Panc1 (cell line): ENCODE data around the gene WDR77.

ENCODE experiments used
- POLR2AphosphoS5 ChIP-seq: IDR thresholded peaks from 2 replicates; pipeline ENCODE4 v1.6.1; 2012; ENCODE audit warnings: mild to moderate bottlenecking, low read depth, low read length, moderate library complexity
- SIN3A ChIP-seq: IDR thresholded peaks from 2 replicates; pipeline ENCODE4 v1.6.1; 2012; ENCODE audit warnings: low read depth, mild to moderate bottlenecking, low read length, moderate library complexity, borderline replicate concordance; ENCODE audit not compliant: insufficient read depth
- TCF7L2 ChIP-seq: IDR thresholded peaks from 2 replicates; pipeline ENCODE4 v1.6.1; 2011; ENCODE audit warnings: mild to moderate bottlenecking, low read depth, low read length, inconsistent platforms
- TF ChIP-seq, protein P1 (sequence below): fragments of 450-650 bp; IDR thresholded peaks from 2 replicates; pipeline ENCODE4 v1.5.1; 2017; ENCODE audit warnings: mild to moderate bottlenecking
- TF ChIP-seq, protein P2 (sequence below), 2 experiments: IDR thresholded peaks; 2 replicates each; pipeline ENCODE4 v1.6.1; 2011 to 2012; ENCODE audit warnings: low read depth in 2 of 2, control low read depth in 1 of 2, low read length in 1 of 2, mild to moderate bottlenecking in 1 of 2, moderate library complexity in 1 of 2; ENCODE audit not compliant: insufficient read depth in 1 of 2

DNA sequence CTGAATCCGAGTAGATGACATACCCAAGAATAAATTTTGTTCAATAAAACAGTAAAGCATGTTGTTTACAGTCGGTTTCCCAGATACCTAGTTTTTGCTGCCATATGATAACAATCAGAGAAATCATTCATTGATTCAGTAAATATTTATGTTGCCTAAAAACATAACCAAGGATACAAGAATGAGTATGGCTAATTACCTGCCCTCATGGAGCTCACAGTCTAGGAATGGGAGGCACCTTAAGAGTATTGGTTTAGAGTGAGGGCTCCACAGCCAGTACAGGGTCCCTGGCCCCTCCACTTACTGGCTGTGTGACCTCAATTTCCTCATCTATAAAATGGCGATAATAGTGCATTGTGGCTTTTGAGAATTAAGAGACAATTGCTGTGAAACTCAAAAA lies 1.1 kb upstream of the WDR77 start:
- TF ChIP-seq, protein P1, sequence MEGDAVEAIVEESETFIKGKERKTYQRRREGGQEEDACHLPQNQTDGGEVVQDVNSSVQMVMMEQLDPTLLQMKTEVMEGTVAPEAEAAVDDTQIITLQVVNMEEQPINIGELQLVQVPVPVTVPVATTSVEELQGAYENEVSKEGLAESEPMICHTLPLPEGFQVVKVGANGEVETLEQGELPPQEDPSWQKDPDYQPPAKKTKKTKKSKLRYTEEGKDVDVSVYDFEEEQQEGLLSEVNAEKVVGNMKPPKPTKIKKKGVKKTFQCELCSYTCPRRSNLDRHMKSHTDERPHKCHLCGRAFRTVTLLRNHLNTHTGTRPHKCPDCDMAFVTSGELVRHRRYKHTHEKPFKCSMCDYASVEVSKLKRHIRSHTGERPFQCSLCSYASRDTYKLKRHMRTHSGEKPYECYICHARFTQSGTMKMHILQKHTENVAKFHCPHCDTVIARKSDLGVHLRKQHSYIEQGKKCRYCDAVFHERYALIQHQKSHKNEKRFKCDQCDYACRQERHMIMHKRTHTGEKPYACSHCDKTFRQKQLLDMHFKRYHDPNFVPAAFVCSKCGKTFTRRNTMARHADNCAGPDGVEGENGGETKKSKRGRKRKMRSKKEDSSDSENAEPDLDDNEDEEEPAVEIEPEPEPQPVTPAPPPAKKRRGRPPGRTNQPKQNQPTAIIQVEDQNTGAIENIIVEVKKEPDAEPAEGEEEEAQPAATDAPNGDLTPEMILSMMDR: no peak
- TF ChIP-seq POLR2AphosphoS5 (no peak), TCF7L2 (no peak), SIN3A (no peak)
- TF ChIP-seq, protein P2, sequence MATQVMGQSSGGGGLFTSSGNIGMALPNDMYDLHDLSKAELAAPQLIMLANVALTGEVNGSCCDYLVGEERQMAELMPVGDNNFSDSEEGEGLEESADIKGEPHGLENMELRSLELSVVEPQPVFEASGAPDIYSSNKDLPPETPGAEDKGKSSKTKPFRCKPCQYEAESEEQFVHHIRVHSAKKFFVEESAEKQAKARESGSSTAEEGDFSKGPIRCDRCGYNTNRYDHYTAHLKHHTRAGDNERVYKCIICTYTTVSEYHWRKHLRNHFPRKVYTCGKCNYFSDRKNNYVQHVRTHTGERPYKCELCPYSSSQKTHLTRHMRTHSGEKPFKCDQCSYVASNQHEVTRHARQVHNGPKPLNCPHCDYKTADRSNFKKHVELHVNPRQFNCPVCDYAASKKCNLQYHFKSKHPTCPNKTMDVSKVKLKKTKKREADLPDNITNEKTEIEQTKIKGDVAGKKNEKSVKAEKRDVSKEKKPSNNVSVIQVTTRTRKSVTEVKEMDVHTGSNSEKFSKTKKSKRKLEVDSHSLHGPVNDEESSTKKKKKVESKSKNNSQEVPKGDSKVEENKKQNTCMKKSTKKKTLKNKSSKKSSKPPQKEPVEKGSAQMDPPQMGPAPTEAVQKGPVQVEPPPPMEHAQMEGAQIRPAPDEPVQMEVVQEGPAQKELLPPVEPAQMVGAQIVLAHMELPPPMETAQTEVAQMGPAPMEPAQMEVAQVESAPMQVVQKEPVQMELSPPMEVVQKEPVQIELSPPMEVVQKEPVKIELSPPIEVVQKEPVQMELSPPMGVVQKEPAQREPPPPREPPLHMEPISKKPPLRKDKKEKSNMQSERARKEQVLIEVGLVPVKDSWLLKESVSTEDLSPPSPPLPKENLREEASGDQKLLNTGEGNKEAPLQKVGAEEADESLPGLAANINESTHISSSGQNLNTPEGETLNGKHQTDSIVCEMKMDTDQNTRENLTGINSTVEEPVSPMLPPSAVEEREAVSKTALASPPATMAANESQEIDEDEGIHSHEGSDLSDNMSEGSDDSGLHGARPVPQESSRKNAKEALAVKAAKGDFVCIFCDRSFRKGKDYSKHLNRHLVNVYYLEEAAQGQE (IDR thresholded peaks at IDR 0.05; ENCODE audit: insufficient read depth in 1 of 2, low read depth in 2 of 2, low read length in 1 of 2): no peak
